IPS-18c (cell line): Measurements from ENCODE around the gene KHDC1L.
"Not testable (repeated sequence)": the region's sequence is repeated elsewhere in the genome, so short reads cannot be mapped to it uniquely, and the experiment has no call there.

ENCODE experiments used
- H3K4me3 ChIP-seq: 2 replicates; pipeline ENCODE4 v1.7.0; 2013; ENCODE audit warnings: low read depth, mild to moderate bottlenecking, low read length, moderate library complexity; ENCODE audit not compliant: insufficient read depth
- H3K9me3 ChIP-seq: one replicate; pipeline ENCODE4 v1.6.1; 2013; ENCODE audit warnings: mild to moderate bottlenecking, low read length, moderate library complexity; ENCODE audit not compliant: control insufficient read depth, insufficient read depth

The KHDC1L gene

GRCh38 chr6:73227606-73228255, 2.4 kb upstream of the KHDC1L start:
- Histone ChIP-seq H3K4me3 (no peak overlapping the region), H3K9me3 (peaks cover 2% of the 10 kb centered on the region)

- Histone ChIP-seq H3K9me3 (no peaks in the 10 kb centered on the region), H3K4me3 (no peak overlapping the region)
These were observed 8.4 kb downstream of the KHDC1L start for GRCh38 chr6:73216859-73217258.

GRCh38 chr6:73209117-73209516, 16.2 kb downstream of the KHDC1L start:
- Histone ChIP-seq H3K4me3 (no peak overlapping the region), H3K9me3 (peaks cover 2% of the 10 kb centered on the region)

- Histone ChIP-seq H3K9me3 (peaks cover 2% of the 10 kb centered on the region), H3K4me3 (no peak overlapping the region)
These were observed 18.0 kb downstream of the KHDC1L start for GRCh38 chr6:73207221-73207837.

GRCh38 chr6:73204252-73204651, 21.0 kb downstream of the KHDC1L start:
- peaks cover 4% of the 10 kb centered on the region for H3K9me3 ChIP-seq
- H3K4me3 ChIP-seq: no peak overlapping the region

GRCh38 chr6:73203098-73203497, 22.2 kb downstream of the KHDC1L start:
- Histone ChIP-seq H3K4me3 (no peak overlapping the region), H3K9me3 (peaks cover 2% of the 10 kb centered on the region)

- Histone ChIP-seq H3K9me3 (peaks cover 2% of the 10 kb centered on the region), H3K4me3 (no peak overlapping the region)
These were observed 24.6 kb downstream of the KHDC1L start for GRCh38 chr6:73200735-73201134.

- no peak overlapping the region for H3K4me3 ChIP-seq
These were observed 25.0 kb downstream of the KHDC1L start for GRCh38 chr6:73200247-73200646.

GRCh38 chr6:73194744-73195143, 30.6 kb downstream of the KHDC1L start:
- Histone ChIP-seq H3K4me3 (no peak overlapping the region), H3K9me3 (peaks cover 2% of the 10 kb centered on the region)

More at GRCh38 chr6:73200247-73200646, 25.0 kb downstream of the KHDC1L start:
- peaks cover 2% of the 10 kb centered on the region for H3K9me3 ChIP-seq

- not testable (repeated sequence) for H3K4me3 ChIP-seq, H3K9me3 ChIP-seq
These were observed 32.0 kb downstream of the KHDC1L start for GRCh38 chr6:73193302-73193701.

GRCh38 chr6:73182021-73182607, 43.2 kb downstream of the KHDC1L start:
- Histone ChIP-seq H3K9me3 (no peaks in the 10 kb centered on the region), H3K4me3 (no peak overlapping the region)

GRCh38 chr6:73180763-73181619, 44.3 kb downstream of the KHDC1L start:
- H3K9me3 ChIP-seq: no peaks in the 10 kb centered on the region
- no peak overlapping the region for H3K4me3 ChIP-seq

- Histone ChIP-seq H3K9me3 (no peaks in the 10 kb centered on the region), H3K4me3 (no peak overlapping the region)
These were observed 45.1 kb downstream of the KHDC1L start for GRCh38 chr6:73180076-73180738.

GRCh38 chr6:73177221-73177944, 47.9 kb downstream of the KHDC1L start:
- H3K9me3 ChIP-seq: no peaks in the 10 kb centered on the region
- no peak overlapping the region for H3K4me3 ChIP-seq

GRCh38 chr6:73176057-73176456, 49.2 kb downstream of the KHDC1L start:
- H3K4me3 ChIP-seq: no peak overlapping the region

GRCh38 chr6:73174646-73175045, 50.6 kb downstream of the KHDC1L start:
- no peak overlapping the region for H3K4me3 ChIP-seq

More at GRCh38 chr6:73176057-73176456, 49.2 kb downstream of the KHDC1L start:
- H3K9me3 ChIP-seq: no peaks in the 10 kb centered on the region

More at GRCh38 chr6:73174646-73175045, 50.6 kb downstream of the KHDC1L start:
- H3K9me3 ChIP-seq: no peaks in the 10 kb centered on the region
